Inflammatory macrophage treated with lipopolysaccharide for 1 hour (primary cell): ENCODE measurements around the gene GDF9.

Experiments
- DNase-seq, 2 donors: peaks; one replicate each; pipeline ENCODE4 v3.0.0-alpha.2; 2020 to 2022

GDF9 gene

DNA sequence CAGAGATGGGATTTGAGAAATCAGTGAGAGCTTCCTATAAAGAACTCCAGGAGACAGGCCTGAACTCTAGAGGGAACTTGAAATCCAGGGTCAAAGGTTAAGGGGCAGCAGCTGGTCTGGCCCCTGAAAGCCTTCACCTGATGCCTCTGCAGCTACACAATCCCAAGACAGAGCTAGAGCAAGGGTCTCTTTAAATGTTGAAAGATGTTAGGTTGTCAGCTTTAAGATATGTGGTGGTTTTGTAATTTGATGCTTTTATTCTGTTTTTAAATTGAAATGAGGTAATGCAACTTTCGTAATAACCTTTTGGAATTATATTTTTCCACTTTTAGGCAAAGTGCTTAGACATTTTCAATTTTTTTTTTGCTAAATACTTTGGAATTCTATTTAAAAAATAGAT, 50.8 kb downstream of the GDF9 start:
- DNase-seq = no peak

DNA sequence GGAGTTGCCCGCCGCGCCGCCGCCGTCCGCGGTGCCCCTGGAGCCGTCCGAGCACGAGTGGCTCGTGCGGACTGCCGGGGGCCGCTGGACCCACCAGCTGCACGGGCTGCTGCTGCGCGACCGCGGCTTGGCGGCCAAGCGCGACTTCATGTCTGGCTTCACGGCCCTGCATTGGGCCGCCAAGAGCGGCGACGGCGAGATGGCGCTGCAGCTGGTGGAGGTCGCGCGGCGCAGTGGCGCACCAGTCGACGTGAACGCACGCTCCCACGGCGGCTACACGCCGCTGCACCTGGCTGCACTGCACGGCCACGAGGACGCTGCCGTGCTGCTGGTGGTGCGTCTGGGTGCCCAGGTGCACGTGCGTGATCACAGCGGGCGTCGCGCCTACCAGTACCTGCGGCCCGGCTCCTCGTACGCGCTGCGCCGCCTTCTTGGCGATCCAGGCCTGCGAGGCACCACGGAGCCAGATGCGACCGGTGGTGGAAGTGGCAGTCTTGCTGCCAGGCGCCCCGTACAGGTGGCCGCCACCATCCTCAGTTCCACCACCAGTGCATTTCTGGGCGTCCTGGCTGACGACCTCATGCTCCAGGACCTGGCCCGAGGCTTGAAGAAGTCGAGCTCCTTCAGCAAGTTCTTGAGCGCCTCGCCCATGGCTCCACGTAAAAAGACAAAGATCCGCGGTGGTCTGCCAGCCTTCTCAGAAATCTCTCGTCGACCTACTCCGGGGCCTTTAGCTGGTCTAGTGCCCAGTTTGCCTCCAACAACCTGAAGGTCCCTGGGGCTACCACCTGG, 51.6 kb downstream of the GDF9 start:
- no peak for DNase-seq

DNA sequence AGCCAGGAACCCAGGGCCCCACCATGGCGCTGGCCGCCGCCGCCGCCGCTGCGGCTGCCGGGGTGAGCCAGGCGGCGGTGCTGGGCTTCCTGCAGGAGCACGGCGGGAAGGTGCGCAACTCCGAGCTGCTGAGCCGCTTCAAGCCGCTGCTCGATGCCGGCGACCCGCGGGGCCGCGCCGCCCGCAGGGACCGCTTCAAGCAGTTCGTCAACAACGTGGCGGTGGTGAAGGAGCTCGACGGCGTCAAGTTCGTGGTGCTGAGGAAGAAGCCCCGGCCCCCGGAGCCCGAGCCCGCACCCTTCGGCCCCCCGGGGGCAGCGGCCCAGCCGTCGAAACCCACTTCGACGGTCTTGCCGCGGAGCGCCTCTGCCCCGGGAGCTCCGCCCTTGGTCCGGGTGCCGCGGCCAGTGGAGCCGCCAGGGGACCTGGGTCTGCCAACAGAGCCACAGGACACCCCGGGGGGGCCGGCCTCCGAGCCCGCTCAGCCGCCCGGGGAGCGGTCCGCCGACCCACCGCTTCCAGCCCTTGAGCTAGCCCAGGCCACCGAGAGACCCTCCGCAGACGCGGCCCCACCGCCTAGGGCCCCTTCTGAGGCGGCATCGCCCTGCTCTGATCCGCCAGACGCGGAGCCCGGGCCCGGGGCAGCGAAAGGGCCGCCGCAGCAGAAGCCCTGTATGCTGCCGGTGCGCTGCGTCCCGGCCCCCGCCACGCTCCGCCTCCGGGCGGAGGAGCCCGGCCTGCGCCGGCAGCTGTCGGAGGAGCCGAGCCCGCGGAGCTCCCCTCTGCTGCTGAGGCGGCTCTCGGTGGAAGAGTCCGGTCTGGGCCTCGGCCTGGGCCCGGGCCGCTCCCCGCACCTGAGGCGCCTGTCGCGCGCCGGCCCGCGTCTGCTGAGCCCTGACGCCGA, 52.4 kb downstream of the GDF9 start:
- DNase-seq = no peak

DNA sequence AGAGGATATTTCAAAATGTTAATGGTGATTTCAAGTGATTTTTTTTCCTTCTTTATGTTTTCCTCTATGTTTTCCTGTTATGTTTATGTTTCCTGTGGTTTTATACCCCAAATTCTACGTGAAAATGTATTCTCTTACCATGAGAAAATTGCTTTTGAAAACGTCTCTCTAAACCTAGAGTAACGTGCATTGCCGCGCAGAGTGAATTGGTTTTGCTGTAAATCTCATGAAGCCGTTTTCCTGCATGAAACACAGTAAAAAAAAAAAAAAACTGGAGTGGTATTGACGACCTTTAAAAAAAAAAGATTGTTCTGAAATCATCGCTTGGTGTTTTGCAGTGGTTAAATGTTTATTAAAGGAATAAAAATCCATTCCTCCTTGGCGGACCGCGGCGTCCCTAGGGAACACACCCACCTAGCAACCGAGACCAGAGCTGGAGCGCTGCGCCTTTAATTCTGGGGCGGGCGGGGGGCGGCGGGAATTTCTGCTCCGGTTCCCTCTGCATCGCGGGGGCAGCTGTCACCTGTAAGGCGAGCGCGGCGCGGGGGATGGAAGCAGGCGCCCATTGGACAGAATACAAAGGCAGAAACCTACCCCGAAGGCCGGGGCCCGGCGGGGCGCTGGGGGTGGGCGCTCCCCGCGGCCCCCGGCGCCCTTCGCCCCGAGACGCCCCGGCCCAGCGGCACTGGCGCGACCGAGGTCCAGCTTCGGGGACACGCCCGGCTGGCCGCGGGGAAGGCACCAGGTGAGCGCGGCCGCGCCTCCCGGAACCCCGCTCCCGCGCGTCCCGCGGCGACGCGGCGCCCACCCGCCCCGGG, 53.3 kb downstream of the GDF9 start, which contains the start of gene SOWAHA:
SOWAHA (plus strand) TSS at position 522 of the 818 bp plus-strand sequence. CDS start 320 bp downstream, outside the sequence.
- no peak for DNase-seq

DNA sequence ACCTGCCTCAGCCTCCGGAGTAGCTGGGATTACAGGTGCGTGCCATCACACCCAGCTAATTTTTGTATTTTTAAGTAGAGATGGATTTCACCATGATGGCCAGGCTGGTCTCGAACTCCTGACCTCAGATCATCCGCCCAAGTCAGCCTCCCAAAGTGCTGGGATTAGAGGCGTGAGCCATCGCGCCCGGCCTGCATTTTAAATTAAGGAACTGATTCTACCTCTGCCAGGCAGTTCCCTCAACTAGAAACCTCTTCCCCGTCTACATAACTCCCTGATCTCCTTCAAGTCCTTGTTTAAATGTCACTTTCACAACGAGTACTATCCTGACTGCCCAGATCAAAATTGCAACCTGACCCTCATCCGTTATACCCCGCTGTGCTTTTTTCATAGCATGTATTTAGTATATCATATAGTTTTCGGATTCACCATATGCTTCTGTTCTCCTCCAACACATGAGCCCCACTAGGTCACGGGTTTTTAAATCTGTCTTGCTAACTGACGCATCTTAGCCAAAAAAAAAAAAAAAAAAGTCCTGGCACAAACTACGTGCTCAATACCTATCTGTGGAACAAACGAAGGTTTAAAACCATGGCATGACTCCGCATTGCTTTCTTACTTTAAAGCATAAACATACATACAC, 54.0 kb downstream of the GDF9 start:
- DNase-seq = peak; percentile 29 to 31
